A673 (cell line): ENCODE measurements around the gene ELK4.

Experiments used
- EZH2 ChIP-seq: fragments of 200-600 bp; sonication (generic); IDR thresholded peaks from 2 replicates; pipeline ENCODE4 v1.6.1; 2017; ENCODE audit warnings: borderline replicate concordance, low read depth, mild to moderate bottlenecking, mixed read lengths, antibody characterized with exemption, low read length; ENCODE audit not compliant: poor library complexity, severe bottlenecking
- TF ChIP-seq, protein P1 (sequence below): fragments of 300-800, 200-600 bp; sonication (generic); conservative IDR thresholded peaks from 2 replicates; pipeline ENCODE4 v1.5.1; 2017; ENCODE audit warnings: low read depth, mild to moderate bottlenecking, antibody characterized with exemption, low read length, moderate library complexity, mixed read lengths

DNA sequence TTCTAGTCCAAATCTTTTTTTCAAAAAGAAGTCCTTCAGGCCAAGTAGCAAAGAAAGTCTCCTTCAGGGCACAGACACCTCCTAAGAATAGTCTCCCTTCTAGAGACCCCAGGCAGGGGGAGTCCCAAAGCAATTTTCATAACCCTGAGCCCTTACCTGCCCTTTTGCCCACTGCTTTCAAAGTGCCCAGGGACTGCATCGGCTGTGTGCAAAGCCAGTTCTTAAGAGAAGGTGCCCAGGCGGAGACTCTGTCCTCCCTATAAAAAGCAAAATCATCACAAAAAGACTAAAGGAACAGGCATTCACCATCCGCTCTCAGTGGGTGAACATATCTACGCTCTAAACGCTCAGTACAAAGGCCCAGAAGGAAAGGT, 32.2 kb downstream of the ELK4 start:
- TF ChIP-seq, protein P1, sequence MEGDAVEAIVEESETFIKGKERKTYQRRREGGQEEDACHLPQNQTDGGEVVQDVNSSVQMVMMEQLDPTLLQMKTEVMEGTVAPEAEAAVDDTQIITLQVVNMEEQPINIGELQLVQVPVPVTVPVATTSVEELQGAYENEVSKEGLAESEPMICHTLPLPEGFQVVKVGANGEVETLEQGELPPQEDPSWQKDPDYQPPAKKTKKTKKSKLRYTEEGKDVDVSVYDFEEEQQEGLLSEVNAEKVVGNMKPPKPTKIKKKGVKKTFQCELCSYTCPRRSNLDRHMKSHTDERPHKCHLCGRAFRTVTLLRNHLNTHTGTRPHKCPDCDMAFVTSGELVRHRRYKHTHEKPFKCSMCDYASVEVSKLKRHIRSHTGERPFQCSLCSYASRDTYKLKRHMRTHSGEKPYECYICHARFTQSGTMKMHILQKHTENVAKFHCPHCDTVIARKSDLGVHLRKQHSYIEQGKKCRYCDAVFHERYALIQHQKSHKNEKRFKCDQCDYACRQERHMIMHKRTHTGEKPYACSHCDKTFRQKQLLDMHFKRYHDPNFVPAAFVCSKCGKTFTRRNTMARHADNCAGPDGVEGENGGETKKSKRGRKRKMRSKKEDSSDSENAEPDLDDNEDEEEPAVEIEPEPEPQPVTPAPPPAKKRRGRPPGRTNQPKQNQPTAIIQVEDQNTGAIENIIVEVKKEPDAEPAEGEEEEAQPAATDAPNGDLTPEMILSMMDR = no peak
- TF ChIP-seq EZH2 = no peak
